CD4-positive, alpha-beta T cell (primary cell): ENCODE results near the gene CAMKK1. TPM values are rescaled to one million over a fixed set of nuclear protein-coding genes. Genes with fewer than 3 reads are reported as not detected.

Source experiments
- ATAC-seq: fragments of 200-7000 bp; cut with Tn5 transposase; one replicate; pipeline ENCODE4 v1.10.0; 2022; ENCODE audit warnings: mild to moderate bottlenecking; ENCODE audit not compliant: poor library complexity
- CTCF ChIA-PET: fragments of 350-600 bp; sonication (Branson Sonifier 250); formaldehyde crosslinking; loops from one replicate; lab custom pipeline; 2021; ENCODE audit warnings: antibody characterized with exemption, inconsistent platforms; lab: Charles Lee
- POLR2A ChIA-PET: fragments of 350-600 bp; sonication (Branson Sonifier 250); formaldehyde crosslinking; loops from one replicate; lab custom pipeline; 2021; ENCODE audit warnings: antibody characterized with exemption, inconsistent platforms; lab: Charles Lee
- DNase-seq, 14 experiments: peaks; one replicate each; pipeline ENCODE4 v3.0.0-alpha.2; 2013 to 2020; ENCODE audit warnings: mixed read lengths in 2 of 14
- H3K27ac ChIP-seq, 2 donors: one replicate each; pipeline versions ENCODE4 v1.5.1 to v1.7.0; 2013; ENCODE audit warnings: low read length in 2 of 2, low read depth in 1 of 2, mild to moderate bottlenecking in 1 of 2
- H3K27me3 ChIP-seq, 2 experiments: 1 replicate in 1 of 2; 2 replicates in 1 of 2; pipeline versions ENCODE4 v1.6.1 to v1.7.0; 2013; ENCODE audit warnings: low read length in 2 of 2, control low read depth in 1 of 2, mild to moderate bottlenecking in 1 of 2, moderate library complexity in 1 of 2; ENCODE audit not compliant: insufficient read depth in 2 of 2, control insufficient read depth in 1 of 2
- H3K36me3 ChIP-seq: one replicate; pipeline ENCODE4 v1.6.1; 2013; ENCODE audit warnings: low read length, control low read depth; ENCODE audit not compliant: insufficient read depth
- H3K4me1 ChIP-seq: one replicate; pipeline ENCODE4 v1.6.1; 2013; ENCODE audit warnings: low read length, control low read depth; ENCODE audit not compliant: insufficient read depth
- H3K4me3 ChIP-seq: one replicate; pipeline ENCODE4 v1.5.1; 2013; ENCODE audit warnings: mild to moderate bottlenecking, low read length, moderate library complexity
- H3K9me3 ChIP-seq, 2 experiments: 1 replicate in 1 of 2; 2 replicates in 1 of 2; pipeline versions ENCODE4 v1.6.1 to v1.7.0; 2013; ENCODE audit warnings: low read length in 2 of 2, mild to moderate bottlenecking in 2 of 2, control low read depth in 1 of 2, moderate library complexity in 1 of 2; ENCODE audit not compliant: control insufficient read depth in 1 of 2, insufficient read depth in 1 of 2
- H3K27ac Mint-ChIP-seq: one replicate; pipeline ENCODE4 v1.8.0; 2020; ENCODE audit warnings: mixed read lengths
- H3K27me3 Mint-ChIP-seq: one replicate; pipeline ENCODE4 v1.8.0; 2021; ENCODE audit warnings: mixed read lengths
- H3K36me3 Mint-ChIP-seq: one replicate; pipeline ENCODE4 v1.8.0; 2021; ENCODE audit warnings: low read depth, mixed read lengths
- H3K4me1 Mint-ChIP-seq: one replicate; pipeline ENCODE4 v1.8.0; 2021; ENCODE audit warnings: low read depth, mixed read lengths
- H3K4me3 Mint-ChIP-seq: one replicate; pipeline ENCODE4 v1.8.0; 2020; ENCODE audit warnings: mild to moderate bottlenecking, mixed read lengths
- H3K9me3 Mint-ChIP-seq: one replicate; pipeline ENCODE4 v1.8.0; 2020; ENCODE audit warnings: mixed read lengths
- CTCF ChIP-seq: fragments of 200-600 bp; IDR thresholded peaks from one replicate; pipeline ENCODE4 v1.8.0; 2022; ENCODE audit warnings: antibody characterized with exemption, mild to moderate bottlenecking
- intact Hi-C, 2 experiments: fragments of 100-400 bp; cut with DNase I in 1 of 2; cut with micrococcal nuclease in 1 of 2; formaldehyde crosslinking; loops; one replicate each; pipeline versions ENCODE4 v1.15.1 to v1.9.0; 2023 to 2025; cut with DNase I, micrococcal nuclease
- total RNA-seq, 174 experiments: library from RNA in 2 of 174; stranded (reverse) in 2 of 174; gene quantifications; one replicate each; pipeline ENCODE4 v1.2.3 and lab custom pipeline; 2021 to 2026

Gene CAMKK1
- total RNA-seq, 2 experiments from 2014 or later: 4.8 to 4.9 TPM

GRCh38 chr17:3912827-3913226, 20.0 kb upstream of the CAMKK1 start:
- no peak overlapping the region for H3K4me3 Mint-ChIP-seq
- ChIA-PET POLR2A (interaction anchor here (1.0 kb wide), 1 partner anchor 53 kb away, joined by 3 read pairs; no protein-coding TSS in a partner anchor), CTCF (interaction anchor here (0.7 to 2.7 kb wide), 6 partner anchors 15 to 93 kb away, joined by 3 to 31 read pairs (median 5); partner anchors contain the start of gene ATP2A3)
- TF ChIP-seq CTCF: no peak
- H3K9me3 ChIP-seq: no peaks in the 10 kb centered on the region
- no peaks in the 10 kb centered on the region for H3K36me3 ChIP-seq
- DNase-seq (no peak), ATAC-seq (no peak)
- intact Hi-C loops: loop anchor here in 1 of 2 experiments (5.0 kb wide), 1 partner anchor 49 kb away; the partner anchor contains the start of gene ATP2A3
- no peaks in the 10 kb centered on the region for H3K9me3 Mint-ChIP-seq
- H3K27ac Mint-ChIP-seq: no peak overlapping the region
- no peak overlapping the region for H3K27ac ChIP-seq
- H3K4me1 ChIP-seq: peaks cover 55% of the 10 kb centered on the region
- no peak overlapping the region for H3K4me3 ChIP-seq
- no peaks in the 10 kb centered on the region for H3K27me3 ChIP-seq
- no peaks in the 10 kb centered on the region for H3K27me3 Mint-ChIP-seq
- peaks cover 50% of the 10 kb centered on the region for H3K4me1 Mint-ChIP-seq
- H3K36me3 Mint-ChIP-seq: no peaks in the 10 kb centered on the region

DNA sequence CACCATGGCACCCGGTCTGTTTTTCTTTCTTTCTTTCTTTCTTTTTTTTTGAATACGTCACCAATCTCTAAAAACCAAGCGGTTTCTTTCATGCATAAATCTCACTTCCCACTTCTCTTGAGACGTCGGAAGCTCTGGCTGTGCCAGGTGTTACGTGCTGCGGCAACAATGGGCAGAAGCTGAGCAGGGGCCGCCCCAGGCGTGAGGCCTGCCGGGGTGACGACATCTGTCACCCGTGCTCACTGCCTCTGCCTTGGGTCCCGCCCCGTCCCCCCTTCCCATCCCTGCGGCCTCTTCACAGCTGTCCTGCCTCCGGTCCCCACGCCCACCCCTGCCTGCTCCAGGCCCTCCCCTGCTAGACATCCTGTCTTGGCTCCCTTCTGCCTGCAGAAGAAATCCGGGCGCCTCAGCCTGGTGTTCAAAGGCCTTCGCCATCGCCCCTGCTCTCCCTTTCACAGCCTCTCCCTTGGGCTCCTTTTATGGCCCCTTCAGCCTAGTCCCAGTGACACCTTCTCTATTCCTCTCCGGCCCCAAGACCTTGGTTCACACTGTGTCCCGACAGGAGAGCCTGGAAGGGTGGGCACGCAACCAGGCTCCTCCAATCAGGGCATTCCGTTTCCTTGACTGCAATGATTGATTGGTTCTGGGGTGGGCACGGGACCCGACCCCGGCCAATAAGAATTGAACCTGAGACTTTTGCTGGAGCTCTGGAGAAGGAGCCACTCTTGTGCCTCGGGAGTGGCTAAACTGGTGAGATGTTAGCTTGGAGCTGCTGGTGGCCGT, 18.6 kb upstream of the CAMKK1 start:
- TF ChIP-seq CTCF: no peak
- DNase-seq (peak; percentile 25 to 93 (median 61)), ATAC-seq (peak; percentile 87)
- Histone ChIP-seq H3K27me3 (no peaks in the 10 kb centered on the region), H3K27ac (peak overlapping the region; percentile 67 to 82), H3K4me1 (peaks cover 43% of the 10 kb centered on the region), H3K4me3 (peak overlapping the region; percentile 25), H3K9me3 (no peaks in the 10 kb centered on the region), H3K36me3 (no peaks in the 10 kb centered on the region)
- CTCF ChIA-PET: interaction anchor here (1.0 to 1.2 kb wide), 4 partner anchors 48 to 174 kb away, joined by 3 read pairs; partner anchors contain the start of gene NCBP3
- intact Hi-C loops: loop anchor here in 1 of 2 experiments (5.0 kb wide), 1 partner anchor 51 kb away; the partner anchor contains the start of gene ATP2A3
- no peaks in the 10 kb centered on the region for H3K9me3 Mint-ChIP-seq
- no peaks in the 10 kb centered on the region for H3K36me3 Mint-ChIP-seq
- no peaks in the 10 kb centered on the region for H3K27me3 Mint-ChIP-seq
- H3K4me3 Mint-ChIP-seq: peak overlapping the region; percentile 8
- peaks cover 43% of the 10 kb centered on the region for H3K4me1 Mint-ChIP-seq
- H3K27ac Mint-ChIP-seq: peak overlapping the region; percentile 83
- POLR2A ChIA-PET: interaction anchor here (0.7 to 1.3 kb wide), 3 partner anchors 19 to 66 kb away, joined by 3 to 4 read pairs (median 3); partner anchors contain the start of genes CAMKK1 and NCBP3

DNA sequence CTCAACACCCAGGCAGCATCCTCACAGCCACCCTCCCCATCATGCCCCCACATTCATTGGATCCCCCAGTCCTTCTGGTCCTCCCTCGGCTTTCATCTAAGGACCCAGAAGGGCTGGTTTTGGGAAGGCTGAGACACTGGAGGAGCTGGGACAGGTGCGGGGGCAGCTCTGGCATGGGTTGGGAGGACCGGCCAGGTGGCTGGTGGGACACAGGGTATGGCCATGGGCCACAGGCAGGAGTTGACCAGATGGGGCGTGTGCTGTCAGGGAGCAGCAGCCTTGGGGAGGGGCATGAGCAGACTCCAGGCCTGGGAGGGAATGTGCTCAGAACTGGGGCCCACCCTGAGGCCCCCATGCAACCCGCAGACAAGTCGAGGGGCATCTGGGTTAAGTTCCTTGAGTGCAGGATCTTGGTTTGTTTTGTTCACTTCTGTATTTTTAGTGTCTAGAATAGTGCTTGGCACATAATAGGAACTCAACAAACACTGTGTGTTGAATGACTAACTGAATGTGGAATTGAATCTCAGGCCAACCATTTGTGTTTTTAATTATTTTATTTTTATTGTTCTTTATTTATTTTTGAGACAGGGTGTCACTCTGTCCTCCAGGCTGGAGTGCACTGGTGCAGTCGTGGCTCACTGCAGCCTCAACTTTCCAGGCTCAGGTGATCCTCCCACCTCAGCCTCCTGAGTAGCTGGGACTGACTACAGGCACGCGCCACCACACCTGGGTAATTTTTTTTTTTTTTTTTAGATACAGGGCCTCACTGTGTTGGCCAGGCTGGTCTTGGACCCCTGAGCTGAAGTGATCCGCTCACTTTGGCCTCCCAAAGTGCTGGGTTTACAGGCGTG, 17.8 kb upstream of the CAMKK1 start:
- Histone ChIP-seq H3K9me3 (no peaks in the 10 kb centered on the region), H3K4me1 (peaks cover 35% of the 10 kb centered on the region), H3K36me3 (no peaks in the 10 kb centered on the region), H3K27ac (peak overlapping the region; percentile 67 to 82), H3K4me3 (peak overlapping the region; percentile 25), H3K27me3 (no peaks in the 10 kb centered on the region)
- DNase-seq (peak in 1 of 14 experiments; percentile 23), ATAC-seq (no peak)
- Mint-ChIP-seq H3K27ac (peak overlapping the region; percentile 83), H3K36me3 (no peaks in the 10 kb centered on the region), H3K9me3 (no peaks in the 10 kb centered on the region), H3K4me3 (peak overlapping the region; percentile 8), H3K27me3 (no peaks in the 10 kb centered on the region), H3K4me1 (peaks cover 35% of the 10 kb centered on the region)
- TF ChIP-seq CTCF: no peak
- POLR2A ChIA-PET: interaction anchor here (0.9 to 1.3 kb wide), 2 partner anchors 18 to 65 kb away, joined by 3 to 4 read pairs; partner anchors contain the start of genes CAMKK1 and NCBP3
- intact Hi-C loops: loop anchor here in 1 of 2 experiments (5.0 kb wide), 1 partner anchor 52 kb away; the partner anchor contains the start of gene ATP2A3
- CTCF ChIA-PET: interaction anchor here (1.0 to 1.2 kb wide), 4 partner anchors 47 to 173 kb away, joined by 3 read pairs; partner anchors contain the start of gene NCBP3
